GM12874 (cell line): ENCODE measurements around the gene ENOX1.

Experiments
- TF ChIP-seq, protein P1 (sequence below): IDR thresholded peaks from 2 replicates; pipeline ENCODE4 v1.5.1; 2011; ENCODE audit warnings: low read depth, mild to moderate bottlenecking, control low read depth, low read length, moderate library complexity; ENCODE audit not compliant: insufficient read depth

ENOX1 gene

DNA sequence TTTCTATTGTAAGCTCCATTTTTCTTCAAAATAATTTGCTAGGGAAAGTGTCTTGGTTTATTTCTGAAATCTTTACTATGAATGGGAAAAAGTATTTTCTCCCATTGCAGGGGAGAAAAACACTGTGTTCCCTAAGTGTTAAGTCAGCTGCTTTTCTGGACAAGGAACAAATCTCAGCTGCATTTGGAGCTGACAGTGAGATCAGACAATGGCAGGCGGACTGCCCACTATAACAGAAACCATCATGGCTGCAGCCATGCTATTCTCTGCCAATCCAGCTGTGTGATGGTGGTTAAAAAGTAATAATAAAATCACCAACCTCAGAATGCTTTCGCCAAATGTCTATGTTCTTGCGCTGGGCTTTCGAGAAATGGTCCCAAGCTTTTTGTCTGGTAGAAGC, 460.7 kb downstream of the ENOX1 start:
- TF ChIP-seq, protein P1, sequence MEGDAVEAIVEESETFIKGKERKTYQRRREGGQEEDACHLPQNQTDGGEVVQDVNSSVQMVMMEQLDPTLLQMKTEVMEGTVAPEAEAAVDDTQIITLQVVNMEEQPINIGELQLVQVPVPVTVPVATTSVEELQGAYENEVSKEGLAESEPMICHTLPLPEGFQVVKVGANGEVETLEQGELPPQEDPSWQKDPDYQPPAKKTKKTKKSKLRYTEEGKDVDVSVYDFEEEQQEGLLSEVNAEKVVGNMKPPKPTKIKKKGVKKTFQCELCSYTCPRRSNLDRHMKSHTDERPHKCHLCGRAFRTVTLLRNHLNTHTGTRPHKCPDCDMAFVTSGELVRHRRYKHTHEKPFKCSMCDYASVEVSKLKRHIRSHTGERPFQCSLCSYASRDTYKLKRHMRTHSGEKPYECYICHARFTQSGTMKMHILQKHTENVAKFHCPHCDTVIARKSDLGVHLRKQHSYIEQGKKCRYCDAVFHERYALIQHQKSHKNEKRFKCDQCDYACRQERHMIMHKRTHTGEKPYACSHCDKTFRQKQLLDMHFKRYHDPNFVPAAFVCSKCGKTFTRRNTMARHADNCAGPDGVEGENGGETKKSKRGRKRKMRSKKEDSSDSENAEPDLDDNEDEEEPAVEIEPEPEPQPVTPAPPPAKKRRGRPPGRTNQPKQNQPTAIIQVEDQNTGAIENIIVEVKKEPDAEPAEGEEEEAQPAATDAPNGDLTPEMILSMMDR: no peak

DNA sequence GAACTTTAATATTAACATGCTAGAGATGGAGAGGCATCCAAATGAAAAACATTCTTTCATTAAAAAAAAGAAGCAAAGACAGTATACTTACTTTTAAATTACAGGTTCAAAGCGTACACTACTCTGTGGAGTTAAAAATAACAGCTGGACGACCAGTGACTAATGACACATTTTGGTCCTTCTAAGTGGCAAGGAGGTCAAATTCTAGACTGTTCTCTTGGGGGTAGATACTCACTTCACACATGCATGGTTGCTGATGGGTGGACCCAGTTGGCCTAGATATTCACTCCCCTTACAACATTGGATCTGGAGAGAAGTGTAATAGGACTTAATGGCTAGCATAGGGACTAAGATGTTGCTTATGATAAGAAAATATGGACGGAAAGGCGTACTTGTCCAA, 461.1 kb downstream of the ENOX1 start:
- TF ChIP-seq, protein P1: no peak

GRCh38 chr13:43324129-43324528, 462.6 kb downstream of the ENOX1 start:
- TF ChIP-seq, protein P1: no peak

DNA sequence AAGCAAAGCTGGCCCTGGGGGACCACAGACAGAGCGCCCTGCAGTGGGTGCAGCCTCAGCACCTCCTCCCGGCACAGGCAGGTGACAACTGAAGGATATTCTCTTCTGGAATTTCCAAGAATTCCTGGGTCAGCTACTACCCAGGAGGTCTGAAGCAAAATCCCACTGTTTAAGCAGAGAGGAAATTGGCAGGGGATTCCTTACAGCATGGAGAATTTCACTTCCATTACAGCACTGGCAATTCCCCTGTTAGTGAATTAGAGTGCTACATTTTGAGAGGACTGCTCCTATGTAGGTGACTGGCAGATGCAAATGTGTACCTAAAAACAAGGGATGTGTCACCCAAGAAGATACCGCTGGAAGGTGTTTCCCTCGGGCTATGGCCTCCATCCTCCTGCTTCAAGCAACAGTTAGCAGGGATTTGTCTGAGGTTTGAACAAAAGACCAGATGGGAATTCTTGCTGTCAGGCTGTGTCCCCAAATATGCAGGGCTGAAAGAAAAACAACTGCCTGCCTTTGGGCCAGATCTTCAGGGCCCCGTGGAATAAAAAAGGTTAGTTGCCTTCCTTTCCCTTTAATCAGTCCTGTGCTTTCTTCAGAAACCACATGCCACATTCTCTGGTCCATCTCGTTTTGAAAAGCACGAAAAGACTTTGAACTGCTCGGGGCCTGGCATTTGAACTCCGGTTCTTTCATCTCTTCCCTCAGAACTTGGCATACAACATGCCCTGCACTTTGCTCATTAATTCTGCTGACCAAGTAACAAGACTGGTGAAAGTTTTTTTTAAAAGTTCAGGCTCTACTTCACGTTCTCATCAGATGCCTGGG, 466.9 kb downstream of the ENOX1 start:
- TF ChIP-seq, protein P1: no peak

DNA sequence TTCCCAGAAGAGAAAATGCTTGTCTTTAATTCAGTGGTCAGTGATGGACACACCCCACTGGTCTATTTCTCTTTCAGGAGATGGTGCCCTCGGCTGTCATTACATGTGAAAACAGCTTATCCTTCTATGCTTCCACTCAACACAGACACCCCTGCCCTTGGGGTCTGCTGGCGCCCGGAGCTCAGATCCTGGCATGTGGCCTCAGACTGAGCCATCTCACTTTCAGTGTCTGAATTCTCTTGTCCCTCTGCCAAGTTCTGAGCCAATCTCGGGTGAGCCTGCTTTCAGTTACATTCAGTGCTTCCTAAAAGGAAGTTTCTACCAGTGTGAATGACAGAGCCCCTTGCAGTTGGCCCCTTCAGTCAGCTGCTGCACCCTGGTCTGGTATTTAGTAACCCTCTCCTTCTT, 469.8 kb downstream of the ENOX1 start:
- TF ChIP-seq, protein P1: no peak

DNA sequence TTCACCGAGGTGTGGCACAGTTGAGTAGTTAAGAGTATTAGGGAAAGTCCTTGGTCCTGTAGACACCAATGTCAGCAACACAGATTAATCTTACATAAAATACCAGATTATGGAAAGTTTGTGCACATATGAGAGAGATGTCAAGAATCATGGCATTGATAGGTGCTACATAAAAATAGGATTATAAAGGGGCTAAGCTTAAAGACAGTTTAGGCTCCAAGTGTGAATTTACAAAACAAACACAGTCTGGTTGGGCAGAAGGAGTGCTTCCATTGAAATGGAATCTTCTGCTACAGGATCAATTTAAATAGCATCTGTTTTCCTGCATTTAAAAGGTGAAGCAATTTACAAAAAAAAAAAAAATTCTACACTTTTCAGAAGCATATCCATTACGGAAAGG, 470.5 kb downstream of the ENOX1 start:
- TF ChIP-seq, protein P1: no peak

DNA sequence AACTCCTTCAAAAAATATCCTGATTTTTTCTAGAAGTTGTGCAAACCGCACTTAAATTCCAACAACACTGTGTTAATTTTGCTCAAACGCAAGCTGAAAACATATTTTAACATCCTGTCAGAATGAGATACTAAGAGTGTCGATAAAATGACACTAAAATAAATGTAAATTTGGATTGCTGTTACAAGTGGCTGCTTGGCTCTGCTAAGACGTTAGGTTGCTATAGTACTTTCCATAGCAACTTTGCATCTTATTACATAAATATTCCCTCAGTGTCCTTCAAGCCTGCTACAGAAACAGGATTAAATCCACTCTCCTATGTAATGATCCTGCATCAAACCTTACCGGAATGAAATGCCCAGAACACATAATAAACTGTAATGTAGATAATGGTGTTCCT, 471.2 kb downstream of the ENOX1 start:
- TF ChIP-seq, protein P1: no peak
